ENCODE results near the gene CORO1C. TPM values are rescaled to one million over a fixed set of nuclear protein-coding genes. Genes with fewer than 3 reads are reported as not detected.
A peak's percentile ranks its signal among the peaks of the same experiment; 100 is the strongest.

CORO1C gene
- total and polyA plus RNA-seq, 9 of the 15 experiments (the other 6 are each of a cell fraction or from before 2014, with no cell fraction given) = 55.2 to 280 (median 150) TPM

DNA sequence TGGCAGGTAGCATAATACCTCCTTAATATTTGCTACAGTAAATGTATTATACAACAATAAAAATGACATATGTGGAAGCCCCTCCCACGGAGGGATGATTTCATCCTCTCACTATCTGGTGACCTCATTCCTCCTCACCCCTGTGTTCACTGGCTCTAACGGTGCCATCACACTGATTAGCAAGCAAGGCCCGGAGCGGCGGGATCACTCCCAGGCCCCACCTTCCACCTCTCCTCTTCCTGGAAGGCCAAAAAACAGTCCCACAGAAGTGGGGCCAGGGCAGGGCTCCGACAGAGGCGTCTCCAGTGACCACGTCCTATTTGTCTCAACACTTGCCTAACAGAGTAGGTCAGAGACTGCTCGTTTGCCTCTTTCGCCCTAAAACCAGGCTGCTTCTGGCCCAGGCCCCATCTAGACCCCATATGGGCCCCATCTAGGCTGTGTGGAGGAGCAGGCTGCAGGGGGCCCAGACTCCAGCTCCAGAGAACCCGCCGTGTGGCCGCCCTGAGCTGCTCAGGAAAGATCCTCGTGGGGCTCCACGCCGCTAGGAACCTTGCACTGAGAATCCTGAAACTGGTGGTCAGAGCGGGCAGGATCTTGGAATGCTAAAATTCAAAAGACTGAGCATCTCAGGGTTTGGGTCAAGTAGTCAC, 101.4 kb downstream of the CORO1C start (continued):
- TF ChIP-seq, protein P1, sequence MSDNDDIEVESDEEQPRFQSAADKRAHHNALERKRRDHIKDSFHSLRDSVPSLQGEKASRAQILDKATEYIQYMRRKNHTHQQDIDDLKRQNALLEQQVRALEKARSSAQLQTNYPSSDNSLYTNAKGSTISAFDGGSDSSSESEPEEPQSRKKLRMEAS (CRISPR knock-in tag; IDR thresholded peaks at IDR 0.05) = no peak
- peak; percentile 64 for TF ChIP-seq EP400 (IDR thresholded peaks at IDR 0.05)
- no peak for TF ChIP-seq ZNF717 (CRISPR knock-in tag; IDR thresholded peaks at IDR 0.05)
- no peak for TF ChIP-seq MCM7 (IDR thresholded peaks at IDR 0.05)
- TF ChIP-seq MAFG (tag; conservative IDR thresholded peaks at IDR 0.05) = no peak
- no peak; a peak in 1 of 4 replicates for TF ChIP-seq HDAC1 (IDR thresholded peaks at IDR 0.05)
- TF ChIP-seq SIX5 (IDR thresholded peaks at IDR 0.05; ENCODE audit: borderline replicate concordance in 1 of 2, insufficient read depth in 1 of 2, low read depth in 1 of 2, low read length in 2 of 2) = no peak
- TF ChIP-seq POLR3G (IDR thresholded peaks at IDR 0.05; ENCODE audit: extremely low read depth, insufficient read length, insufficient replicate concordance) = no peak
- TF ChIP-seq, protein P2, sequence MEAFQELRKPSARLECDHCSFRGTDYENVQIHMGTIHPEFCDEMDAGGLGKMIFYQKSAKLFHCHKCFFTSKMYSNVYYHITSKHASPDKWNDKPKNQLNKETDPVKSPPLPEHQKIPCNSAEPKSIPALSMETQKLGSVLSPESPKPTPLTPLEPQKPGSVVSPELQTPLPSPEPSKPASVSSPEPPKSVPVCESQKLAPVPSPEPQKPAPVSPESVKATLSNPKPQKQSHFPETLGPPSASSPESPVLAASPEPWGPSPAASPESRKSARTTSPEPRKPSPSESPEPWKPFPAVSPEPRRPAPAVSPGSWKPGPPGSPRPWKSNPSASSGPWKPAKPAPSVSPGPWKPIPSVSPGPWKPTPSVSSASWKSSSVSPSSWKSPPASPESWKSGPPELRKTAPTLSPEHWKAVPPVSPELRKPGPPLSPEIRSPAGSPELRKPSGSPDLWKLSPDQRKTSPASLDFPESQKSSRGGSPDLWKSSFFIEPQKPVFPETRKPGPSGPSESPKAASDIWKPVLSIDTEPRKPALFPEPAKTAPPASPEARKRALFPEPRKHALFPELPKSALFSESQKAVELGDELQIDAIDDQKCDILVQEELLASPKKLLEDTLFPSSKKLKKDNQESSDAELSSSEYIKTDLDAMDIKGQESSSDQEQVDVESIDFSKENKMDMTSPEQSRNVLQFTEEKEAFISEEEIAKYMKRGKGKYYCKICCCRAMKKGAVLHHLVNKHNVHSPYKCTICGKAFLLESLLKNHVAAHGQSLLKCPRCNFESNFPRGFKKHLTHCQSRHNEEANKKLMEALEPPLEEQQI (IDR thresholded peaks at IDR 0.05) = no peak
- peak in 1 of 2 experiments; percentile 90; a peak in 2 of 4 replicates for TF ChIP-seq RCOR1 (IDR thresholded peaks at IDR 0.05; ENCODE audit: borderline replicate concordance in 1 of 2, low read depth in 2 of 2, low read length in 2 of 2)
- TF ChIP-seq FOXK2 (conservative IDR thresholded peaks at IDR 0.05 in 1 of 2, IDR thresholded peaks at IDR 0.05 in 1 of 2; ENCODE audit: low read depth in 2 of 2) = peak in 1 of 2 experiments; percentile 51; a peak in 2 of 4 replicates
- peak; percentile 83 for TF ChIP-seq DMBX1 (CRISPR knock-in tag; IDR thresholded peaks at IDR 0.05; ENCODE audit: borderline replicate concordance)
- no peak for TF ChIP-seq PHB (CRISPR knock-in tag; IDR thresholded peaks at IDR 0.05)
- TF ChIP-seq ZNF146 (CRISPR knock-in tag; IDR thresholded peaks at IDR 0.05; ENCODE audit: unreplicated experiment) = no peak
- no peak for TF ChIP-seq HNRNPL (IDR thresholded peaks at IDR 0.05; ENCODE audit: low read depth, low read length)
- no peak; the same call in 1 of the 2 replicates for TF ChIP-seq CBX1 (IDR thresholded peaks at IDR 0.05; ENCODE audit: low read depth)
- TF ChIP-seq ZNF253 (CRISPR knock-in tag; conservative IDR thresholded peaks at IDR 0.05) = no peak
- TF ChIP-seq, protein P3, sequence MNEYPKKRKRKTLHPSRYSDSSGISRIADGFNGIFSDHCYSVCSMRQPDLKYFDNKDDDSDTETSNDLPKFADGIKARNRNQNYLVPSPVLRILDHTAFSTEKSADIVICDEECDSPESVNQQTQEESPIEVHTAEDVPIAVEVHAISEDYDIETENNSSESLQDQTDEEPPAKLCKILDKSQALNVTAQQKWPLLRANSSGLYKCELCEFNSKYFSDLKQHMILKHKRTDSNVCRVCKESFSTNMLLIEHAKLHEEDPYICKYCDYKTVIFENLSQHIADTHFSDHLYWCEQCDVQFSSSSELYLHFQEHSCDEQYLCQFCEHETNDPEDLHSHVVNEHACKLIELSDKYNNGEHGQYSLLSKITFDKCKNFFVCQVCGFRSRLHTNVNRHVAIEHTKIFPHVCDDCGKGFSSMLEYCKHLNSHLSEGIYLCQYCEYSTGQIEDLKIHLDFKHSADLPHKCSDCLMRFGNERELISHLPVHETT (CRISPR knock-in tag; conservative IDR thresholded peaks at IDR 0.05 in 1 of 2, IDR thresholded peaks at IDR 0.05 in 1 of 2) = 0 out of 4 replicates have a peak, but pooled peaks of 1 of the 2 experiments have one; percentile 48
- TF ChIP-seq, protein P4, sequence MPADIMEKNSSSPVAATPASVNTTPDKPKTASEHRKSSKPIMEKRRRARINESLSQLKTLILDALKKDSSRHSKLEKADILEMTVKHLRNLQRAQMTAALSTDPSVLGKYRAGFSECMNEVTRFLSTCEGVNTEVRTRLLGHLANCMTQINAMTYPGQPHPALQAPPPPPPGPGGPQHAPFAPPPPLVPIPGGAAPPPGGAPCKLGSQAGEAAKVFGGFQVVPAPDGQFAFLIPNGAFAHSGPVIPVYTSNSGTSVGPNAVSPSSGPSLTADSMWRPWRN (IDR thresholded peaks at IDR 0.05; ENCODE audit: low read depth) = no peak
- no peak for TF ChIP-seq TAL1 (IDR thresholded peaks at IDR 0.05)
- 0 out of 2 replicates have a peak, but pooled peaks have one; percentile 71 for TF ChIP-seq ZC3H11A (IDR thresholded peaks at IDR 0.05; ENCODE audit: low read depth, low read length)
- TF ChIP-seq ZNF668 (CRISPR knock-in tag; IDR thresholded peaks at IDR 0.05) = no peak
- peak; percentile 66 for TF ChIP-seq NFRKB (IDR thresholded peaks at IDR 0.05; ENCODE audit: low read depth)
- TF ChIP-seq TCF7L2 (IDR thresholded peaks at IDR 0.05; ENCODE audit: low read depth, low read length) = no peak
- peak; percentile 79 for TF ChIP-seq SMAD4 (CRISPR knock-in tag; conservative IDR thresholded peaks at IDR 0.05)
